GM04503 (cell line): ENCODE results near the gene CDH23.

Experiments used
- DNase-seq: peaks from one replicate; pipeline ENCODE4 v3.0.0-alpha.2; 2012; ENCODE audit warnings: low read depth

The CDH23 gene

GRCh38 chr10:71802715-71803488 lies 406.2 kb downstream of the CDH23 start:
- no peak for DNase-seq

- DNase-seq: no peak
These were observed 407.4 kb downstream of the CDH23 start for GRCh38 chr10:71804077-71804476.

GRCh38 chr10:71805776-71806703 lies 409.3 kb downstream of the CDH23 start:
- no peak for DNase-seq

GRCh38 chr10:71806704-71807556 lies 410.2 kb downstream of the CDH23 start:
- DNase-seq: no peak

GRCh38 chr10:71807557-71808510 lies 411.1 kb downstream of the CDH23 start:
- DNase-seq: no peak

GRCh38 chr10:71809628-71810027 lies 412.9 kb downstream of the CDH23 start:
- no peak for DNase-seq

GRCh38 chr10:71810048-71810750 lies 413.5 kb downstream of the CDH23 start:
- no peak for DNase-seq

- DNase-seq: no peak
These were observed 414.6 kb downstream of the CDH23 start for GRCh38 chr10:71811351-71811750.

- DNase-seq: no peak
These were observed 415.5 kb downstream of the CDH23 start for GRCh38 chr10:71812016-71812912.

- DNase-seq: no peak
These were observed 416.3 kb downstream of the CDH23 start for GRCh38 chr10:71812913-71813590.

- DNase-seq: no peak
These were observed 418.2 kb downstream of the CDH23 start for GRCh38 chr10:71814922-71815411.

GRCh38 chr10:71815515-71816130 lies 418.9 kb downstream of the CDH23 start:
- no peak for DNase-seq

GRCh38 chr10:71816421-71816851 lies 419.7 kb downstream of the CDH23 start:
- DNase-seq: no peak

- no peak for DNase-seq
These were observed 420.4 kb downstream of the CDH23 start for GRCh38 chr10:71816936-71817618.

- no peak for DNase-seq
These were observed 421.3 kb downstream of the CDH23 start for GRCh38 chr10:71817831-71818655.

- DNase-seq: no peak
These were observed 422.0 kb downstream of the CDH23 start for GRCh38 chr10:71818674-71819260.
